Omental fat pad (tissue), 4 donors: ENCODE measurements around the gene CUBN. TPM values are rescaled to one million over a fixed set of nuclear protein-coding genes. Genes with fewer than 3 reads are reported as not detected.

Experiments used
- ATAC-seq: fragments of 150-250 bp; one replicate; pipeline ENCODE4 v1.9.1; 2016; ENCODE audit warnings: mild to moderate bottlenecking, moderate library complexity; ENCODE audit not compliant: low FRiP score
- DNase-seq: peaks from one replicate; pipeline ENCODE4 v3.0.0-alpha.2; 2019; ENCODE audit warnings: low spot score
- CTCF ChIP-seq, 3 donors: fragments of 450-650 bp; IDR thresholded peaks; one replicate each; pipeline ENCODE4 v1.5.1; 2016 to 2017; ENCODE audit warnings: antibody characterized with exemption in 3 of 3, mild to moderate bottlenecking in 3 of 3, moderate library complexity in 2 of 3
- total RNA-seq, 4 donors: library from RNA; depleted of rRNA; stranded (reverse); fragments of >200 nt; gene quantifications; one replicate each; pipeline ENCODE4 v1.1.0, GENCODE V29; 2016

Gene CUBN
- total RNA-seq, 4 donors from 2014 or later = 1.6 to 4.5 (median 2.2) TPM

DNA sequence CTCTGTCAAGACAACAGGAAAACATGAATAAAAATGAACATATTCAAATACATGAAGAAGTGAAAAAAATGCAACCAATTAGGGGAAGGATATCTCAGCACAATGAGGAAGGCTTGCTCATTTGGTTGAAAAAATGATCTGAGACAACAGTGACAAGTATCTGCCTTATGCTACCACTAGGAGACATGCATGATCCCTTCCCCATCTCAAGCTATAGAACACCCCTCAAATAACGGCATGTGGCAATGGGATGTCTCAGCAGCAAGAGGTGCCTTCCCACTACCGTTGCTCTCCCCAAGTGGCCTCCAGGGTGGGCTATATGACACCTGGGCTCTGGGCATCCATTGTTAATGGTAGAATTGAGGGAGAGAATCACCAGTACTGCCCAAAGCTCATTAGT lies 214.3 kb downstream of the CUBN start:
- DNase-seq (no peak), ATAC-seq (no peak)
- TF ChIP-seq CTCF (IDR thresholded peaks at IDR 0.05) = no peak

- no peak for TF ChIP-seq CTCF (IDR thresholded peaks at IDR 0.05)
- ATAC-seq (no peak), DNase-seq (no peak)
Observed at GRCh38 chr10:16913266-16913665, 216.3 kb downstream of the CUBN start.

- no peak for ATAC-seq
- no peak for TF ChIP-seq CTCF (IDR thresholded peaks at IDR 0.05)
- DNase-seq = no peak
Observed at GRCh38 chr10:16910793-16911164, 218.8 kb downstream of the CUBN start.

DNA sequence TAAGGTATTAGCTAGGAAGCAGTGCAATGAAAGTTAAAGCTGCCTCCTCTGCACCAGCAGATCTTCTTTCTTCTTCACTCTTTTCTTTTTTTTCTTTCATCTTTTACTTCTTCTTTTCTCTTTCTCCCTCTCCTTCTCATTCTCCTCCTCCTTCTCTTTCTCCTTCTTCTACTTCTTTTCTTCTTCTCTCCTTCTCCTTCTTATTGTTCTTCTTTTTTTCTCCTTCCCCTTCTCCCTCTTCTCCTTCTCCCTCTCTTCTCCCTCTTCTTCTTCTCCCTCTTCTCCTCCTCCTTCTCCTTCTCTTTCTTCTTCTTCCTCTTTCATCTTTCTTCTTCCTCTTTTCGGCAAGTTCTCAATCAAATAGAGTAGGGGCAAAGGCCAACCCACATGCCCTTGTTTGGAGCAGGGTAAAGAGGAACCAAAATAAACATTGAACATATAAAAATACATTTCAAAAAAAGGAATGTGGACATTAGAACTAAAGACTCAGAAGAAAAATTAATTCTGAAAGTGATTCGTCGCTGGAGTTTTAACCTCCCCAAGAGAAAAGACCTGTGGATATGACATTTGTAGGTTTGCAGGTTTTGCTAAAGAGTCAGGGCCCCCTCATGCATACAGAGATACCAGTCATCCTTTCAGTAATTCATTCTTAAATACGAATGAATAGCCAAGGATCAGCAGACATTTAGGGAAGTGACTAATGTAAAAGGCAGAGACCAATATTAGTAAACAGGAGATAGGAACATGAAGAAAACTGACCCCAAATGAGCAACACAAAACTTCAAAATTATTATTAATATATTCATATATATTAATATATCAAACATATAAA lies 219.4 kb downstream of the CUBN start:
- no peak for TF ChIP-seq CTCF (IDR thresholded peaks at IDR 0.05)
- DNase-seq = no peak
- no peak for ATAC-seq

GRCh38 chr10:16909271-16909767 lies 220.3 kb downstream of the CUBN start:
- no peak for ATAC-seq
- no peak for TF ChIP-seq CTCF (IDR thresholded peaks at IDR 0.05)
- no peak for DNase-seq

GRCh38 chr10:16907687-16908086 lies 221.9 kb downstream of the CUBN start:
- TF ChIP-seq CTCF (IDR thresholded peaks at IDR 0.05) = no peak
- no peak for DNase-seq
- ATAC-seq = no peak

- no peak for DNase-seq
- ATAC-seq = no peak
- TF ChIP-seq CTCF (IDR thresholded peaks at IDR 0.05) = no peak
Observed at GRCh38 chr10:16905320-16905719, 224.3 kb downstream of the CUBN start.
